Endothelial cell of umbilical vein (primary cell): ENCODE data around the gene ADIRF. TPM values are rescaled to one million over a fixed set of nuclear protein-coding genes. Genes with fewer than 3 reads are reported as not detected.

ENCODE experiments used
- BruUV-seq: library from RNA; stranded (reverse); fragments of 400-500 nt; replicated peaks from 2 replicates; lab custom pipeline; 2021; lab: Mats Ljungman, UMichigan
- CTCF ChIA-PET: fragments of 300-600, 350-600 bp; sonication (Branson Sonifier 250); formaldehyde crosslinking; loops from one replicate; lab custom pipeline; 2021; ENCODE audit warnings: antibody characterized with exemption, inconsistent platforms; lab: Charles Lee
- POLR2A ChIA-PET: fragments of 300-600, 350-600 bp; sonication (Branson Sonifier 250); formaldehyde crosslinking; loops from one replicate; lab custom pipeline; 2021; ENCODE audit warnings: antibody characterized with exemption, inconsistent platforms; lab: Charles Lee
- DNase-seq: peaks from one replicate; pipeline ENCODE4 v3.0.0-alpha.2; 2011; ENCODE audit warnings: low read depth, low spot score
- FAIRE-seq: peaks from 2 replicates; lab custom pipeline; 2011; peaks lifted over from hg19 to GRCh38; lab: Jason Lieb, UNC
- H2AFZ ChIP-seq: 2 replicates; pipeline ENCODE4 v1.6.0; 2012; ENCODE audit warnings: low read depth, low read length, control low read depth, inconsistent platforms
- H3K27ac ChIP-seq: 2 replicates; pipeline ENCODE4 v1.5.1; 2011; ENCODE audit warnings: low read depth, mild to moderate bottlenecking, control low read depth, low read length, moderate library complexity; ENCODE audit not compliant: insufficient read depth
- H3K27me3 ChIP-seq, 2 experiments: 2 replicates each; pipeline versions ENCODE4 v1.6.0 to v1.6.1; 2011; ENCODE audit warnings: low read length in 2 of 2, mixed read lengths in 1 of 2; ENCODE audit not compliant: control insufficient read depth in 2 of 2, insufficient read depth in 2 of 2
- H3K36me3 ChIP-seq, 2 experiments: 2 replicates in 1 of 2; 3 replicates in 1 of 2; pipeline ENCODE4 v1.5.1; 2011; ENCODE audit warnings: low read length in 2 of 2, mild to moderate bottlenecking in 1 of 2, moderate library complexity in 1 of 2; ENCODE audit not compliant: control insufficient read depth in 2 of 2, insufficient read depth in 2 of 2; ENCODE audit errors: extremely low read depth in 1 of 2
- H3K4me1 ChIP-seq: 3 replicates; pipeline ENCODE4 v1.5.1; 2011; ENCODE audit warnings: mild to moderate bottlenecking, low read length; ENCODE audit not compliant: control insufficient read depth, insufficient read depth; ENCODE audit errors: extremely low read depth
- H3K4me2 ChIP-seq: 2 replicates; pipeline ENCODE4 v1.6.1; 2011; ENCODE audit warnings: low read length, control low read depth, mixed read lengths; ENCODE audit not compliant: insufficient read depth
- H3K4me3 ChIP-seq, 3 experiments: fragments of 200-600 bp in 1 of 3; sonication (generic), shearing (Covaris generic) in 1 of 3; replicated peaks in 1 of 3; 2 replicates each; pipeline ENCODE4 v1.5.1; 2011 to 2016; ENCODE audit warnings: control low read depth in 3 of 3, low read length in 3 of 3, mild to moderate bottlenecking in 2 of 3, inconsistent platforms in 1 of 3, low read depth in 1 of 3, moderate library complexity in 1 of 3; ENCODE audit not compliant: insufficient read depth in 1 of 3
- H3K79me2 ChIP-seq: 2 replicates; pipeline ENCODE4 v1.6.0; 2012; ENCODE audit warnings: low read length, inconsistent platforms; ENCODE audit not compliant: control insufficient read depth, insufficient read depth
- H3K9ac ChIP-seq: replicated peaks from 2 replicates; pipeline ENCODE3; 2011; ENCODE audit warnings: low read length, control low read depth; ENCODE audit not compliant: insufficient read depth; ENCODE audit errors: extremely low read depth
- H3K9me1 ChIP-seq: replicated peaks from 3 replicates; pipeline ENCODE4 v1.6.0; 2011; ENCODE audit warnings: mild to moderate bottlenecking, low read length; ENCODE audit not compliant: control insufficient read depth, insufficient read depth; ENCODE audit errors: extremely low read depth
- H3K9me3 ChIP-seq: replicated peaks from 2 replicates; pipeline ENCODE4 v1.5.1; 2012; ENCODE audit warnings: low read length, inconsistent platforms; ENCODE audit not compliant: control insufficient read depth, insufficient read depth
- H4K20me1 ChIP-seq: replicated peaks from 2 replicates; pipeline ENCODE3; 2011; ENCODE audit warnings: mild to moderate bottlenecking, low read length; ENCODE audit not compliant: control insufficient read depth, insufficient read depth; ENCODE audit errors: extremely low read depth
- CTCF ChIP-seq, 2 donors: IDR thresholded peaks; 1 replicate in 1 of 2; 2 replicates in 1 of 2; pipeline ENCODE4 v1.5.1; 2011; ENCODE audit warnings: low read length in 2 of 2, mild to moderate bottlenecking in 2 of 2, moderate library complexity in 2 of 2, control low read depth in 1 of 2, inconsistent platforms in 1 of 2, low read depth in 1 of 2; ENCODE audit not compliant: insufficient read depth in 1 of 2; ENCODE audit errors: extremely low read depth in 1 of 2
- EZH2 ChIP-seq: IDR thresholded peaks from 2 replicates; pipeline ENCODE4 v1.6.1; 2012; ENCODE audit warnings: borderline replicate concordance, low read depth, mild to moderate bottlenecking, moderate library complexity, low read length, inconsistent platforms; ENCODE audit not compliant: severe bottlenecking
- FOS ChIP-seq: IDR thresholded peaks from 2 replicates; pipeline ENCODE4 v1.6.1; 2011; ENCODE audit warnings: mild to moderate bottlenecking, low read length, moderate library complexity, borderline replicate concordance; ENCODE audit not compliant: insufficient read depth
- GATA2 ChIP-seq: IDR thresholded peaks from 2 replicates; pipeline ENCODE4 v1.7.0; 2011; ENCODE audit warnings: low read depth, mild to moderate bottlenecking, moderate library complexity, mixed read lengths, low read length; ENCODE audit not compliant: insufficient read length, insufficient read depth
- JUN ChIP-seq: IDR thresholded peaks from 2 replicates; pipeline ENCODE4 v1.6.1; 2011; ENCODE audit warnings: borderline replicate concordance, low read depth; ENCODE audit not compliant: insufficient read length, insufficient read depth
- MAX ChIP-seq: IDR thresholded peaks from 2 replicates; pipeline ENCODE4 v1.6.1; 2011; ENCODE audit not compliant: insufficient read depth, insufficient read length
- MYC ChIP-seq: IDR thresholded peaks from one replicate; pipeline ENCODE4 v1.6.1; 2011; ENCODE audit warnings: mild to moderate bottlenecking, low read depth, low read length
- POLR2A ChIP-seq: IDR thresholded peaks from 2 replicates; pipeline ENCODE4 v1.6.1; 2012; ENCODE audit warnings: low read depth, mild to moderate bottlenecking, control low read depth, low read length
- POLR2AphosphoS5 ChIP-seq: IDR thresholded peaks from 2 replicates; pipeline ENCODE4 v1.6.1; 2012; ENCODE audit warnings: low read depth, mild to moderate bottlenecking, control low read depth, low read length, moderate library complexity; ENCODE audit not compliant: insufficient read depth
- dilution Hi-C: fragments of 300-500 bp; cut with MboI; formaldehyde crosslinking; loops from one replicate; pipeline ENCODE4 v1.15.0; 2019; ENCODE audit warnings: low sequenced_read_pairs; ENCODE audit not compliant: extremely low pct_ligation_motif_present
- intact Hi-C: fragments of 100-400 bp; cut with micrococcal nuclease; formaldehyde crosslinking; loops from one replicate; pipeline ENCODE4 v1.10.0; 2022
- polyA plus RNA-seq, 4 experiments: library from polyadenylated mRNA; depleted of rRNA in 3 of 4; stranded (reverse) in 3 of 4; unstranded in 1 of 4; fragments of >200 nt; gene quantifications; 2 replicates each; pipeline versions ENCODE4 v1.2.1 to v1.2.3, GENCODE V29; 2011 to 2012; ENCODE audit warnings: missing spikeins in 1 of 4
- total RNA-seq: library from RNA; stranded (reverse); gene quantifications from 2 replicates; pipeline ENCODE4 v1.2.3, GENCODE V29; 2021

Gene ADIRF
- total and polyA plus RNA-seq, 2 donors (not counting 3 experiments of a cell fraction or from before 2014, with no cell fraction given), result 3.7 to 4.4 TPM

GRCh38 chr10:86950349-86950748 lies 17.9 kb upstream of the ADIRF start:
- TF ChIP-seq CTCF (IDR thresholded peaks at IDR 0.05; ENCODE audit: extremely low read depth in 1 of 2, insufficient read depth in 1 of 2, low read depth in 1 of 2, low read length in 2 of 2) (no peak), MAX (no peak), MYC (no peak), JUN (no peak), POLR2A (no peak), EZH2 (no peak), FOS (no peak), GATA2 (no peak), POLR2AphosphoS5 (no peak)
- intact Hi-C loops (loop anchor here (10.0 kb wide), 1 partner anchor 1934 kb away; the partner anchor contains the start of gene STAMBPL1), dilution Hi-C loops (no loop called here)
- peaks cover 84% of the 10 kb centered on the region for H3K79me2 ChIP-seq
- ChIA-PET CTCF (interaction anchor here (1.7 to 2.4 kb wide), 2 partner anchors 10 to 16 kb away, joined by 6 to 7 read pairs; no protein-coding TSS in a partner anchor), POLR2A (no interaction called here)
- H3K4me3 ChIP-seq, result no peak overlapping the region
- H3K9ac ChIP-seq, result no peak overlapping the region
- no peaks in the 10 kb centered on the region for H3K27me3 ChIP-seq
- H3K4me2 ChIP-seq, result no peak overlapping the region
- peaks cover 0 to 15% of the 10 kb centered on the region in 2 experiments for H3K36me3 ChIP-seq
- H4K20me1 ChIP-seq, result no peaks in the 10 kb centered on the region
- no peak overlapping the region for H3K27ac ChIP-seq
- H3K4me1 ChIP-seq, result peaks cover 22% of the 10 kb centered on the region
- H2AFZ ChIP-seq, result no peak overlapping the region
- no peak for FAIRE-seq
- H3K9me3 ChIP-seq, result no peaks in the 10 kb centered on the region
- no peaks in the 10 kb centered on the region for H3K9me1 ChIP-seq
- no peak for DNase-seq
- no TSS peak for BruUV-seq
